Upper lobe of left lung (tissue), 6 donors: Measurements from ENCODE around the gene CCL1. TPM values are rescaled to one million over a fixed set of nuclear protein-coding genes. Genes with fewer than 3 reads are reported as not detected.

Experiments used
- ATAC-seq, 2 donors: fragments of 200-7000 bp; cut with Tn5 transposase; one replicate each; pipeline ENCODE4 v1.9.1; 2022; ENCODE audit warnings: mild to moderate bottlenecking in 2 of 2, moderate library complexity in 2 of 2; ENCODE audit not compliant: low FRiP score in 2 of 2
- DNase-seq, 2 donors: peaks; one replicate each; pipeline ENCODE4 v3.0.0-alpha.2; 2019 to 2020
- H3K27ac ChIP-seq, 4 donors: fragments of 200-600 bp; sonication (generic); one replicate each; pipeline ENCODE4 v1.5.1; 2016 to 2019
- H3K27me3 ChIP-seq, 4 donors: fragments of 200-600 bp; sonication (generic); one replicate each; pipeline ENCODE4 v1.5.1; 2017 to 2019
- H3K36me3 ChIP-seq, 4 donors: fragments of 200-600 bp; sonication (generic); one replicate each; pipeline ENCODE4 v1.5.1; 2016 to 2019
- H3K4me1 ChIP-seq, 4 donors: fragments of 200-600 bp; sonication (generic); one replicate each; pipeline ENCODE4 v1.5.1; 2018 to 2019
- H3K4me3 ChIP-seq, 4 donors: fragments of 200-600 bp; sonication (generic); one replicate each; pipeline ENCODE4 v1.5.1; 2017 to 2019; ENCODE audit warnings: mild to moderate bottlenecking in 2 of 4, moderate library complexity in 1 of 4
- H3K9me3 ChIP-seq, 4 donors: fragments of 200-600 bp; sonication (generic); one replicate each; pipeline ENCODE4 v1.5.1; 2018 to 2019
- CTCF ChIP-seq, 6 experiments: fragments of 450-650 bp in 4 of 6; fragments of 200-600 bp in 2 of 6; sonication (generic) in 2 of 6; IDR thresholded peaks; one replicate each; pipeline ENCODE4 v1.5.1; 2016 to 2019; ENCODE audit warnings: antibody characterized with exemption in 6 of 6
- EP300 ChIP-seq, 4 donors: sonication (generic); formaldehyde crosslinking; IDR thresholded peaks; one replicate each; pipeline ENCODE4 v1.5.1; 2017; ENCODE audit warnings: antibody characterized with exemption in 4 of 4, control low read depth in 2 of 4
- POLR2A ChIP-seq, 4 donors: fragments of 450-650 bp; IDR thresholded peaks; one replicate each; pipeline ENCODE4 v1.5.1; 2016 to 2017; ENCODE audit warnings: antibody characterized with exemption in 4 of 4, mild to moderate bottlenecking in 2 of 4
- POLR2AphosphoS5 ChIP-seq, 2 donors: sonication (generic); formaldehyde crosslinking; IDR thresholded peaks; one replicate each; pipeline ENCODE4 v1.5.1; 2017; ENCODE audit warnings: antibody characterized with exemption in 2 of 2
- WGBS, 2 donors: methylation state at CpG; one replicate each; pipeline ENCODE4 v1.1.5; 2017 to 2018; 5-methylcytosine and 5-hydroxymethylcytosine counted together
- total RNA-seq, 6 donors: library from RNA; depleted of rRNA in 4 of 6; stranded (reverse); fragments of >200 nt in 4 of 6; gene quantifications; one replicate each; pipeline versions ENCODE4 v1.1.0 to v1.2.1, GENCODE V29; 2016 to 2021
- donor health status: DM: no; HTN: no; CAD: no; lungs with moderate emphysema.
- donor health status: DM: no; HTN: yes; CAD: no; lungs with severe emphysema.

Gene CCL1
- total RNA-seq = not detected

GRCh38 chr17:34363183-34363661, at the start of gene CCL1:
Gene CCL1, minus strand, starts transcription at chr17:34363233. Its CDS starts 72 bp downstream, at chr17:34363161.
- Histone ChIP-seq H3K4me1 (peaks cover 0 to 6% (median 5%) of the 10 kb centered on the region in 4 donors), H3K9me3 (no peaks in the 10 kb centered on the region), H3K27me3 (no peaks in the 10 kb centered on the region), H3K27ac (no peak within 1 kb of the TSS), H3K4me3 (no peak within 1 kb of the TSS), H3K36me3 (no peaks in the 10 kb centered on the region)
- TF ChIP-seq EP300 (IDR thresholded peaks at IDR 0.05) (no peak), POLR2A (IDR thresholded peaks at IDR 0.05) (no peak), POLR2AphosphoS5 (IDR thresholded peaks at IDR 0.05) (no peak), CTCF (IDR thresholded peaks at IDR 0.05) (no peak)
- ATAC-seq (no peak), DNase-seq (no peak)
- 24 to 31% methylated on average over 5 of the region's 5 CpGs for WGBS, 2 donors

- Histone ChIP-seq H3K4me3 (no peak overlapping the region), H3K27me3 (peaks cover 0 to 7% (median 0%) of the 10 kb centered on the region in 4 donors), H3K27ac (no peak overlapping the region), H3K9me3 (no peaks in the 10 kb centered on the region), H3K4me1 (peaks cover 0 to 4% (median 0%) of the 10 kb centered on the region in 4 donors), H3K36me3 (no peaks in the 10 kb centered on the region)
- WGBS, 2 donors = 42 to 51% methylated on average over 7 of the region's 7 CpGs
- TF ChIP-seq POLR2A (IDR thresholded peaks at IDR 0.05) (no peak), POLR2AphosphoS5 (IDR thresholded peaks at IDR 0.05) (no peak), EP300 (IDR thresholded peaks at IDR 0.05) (no peak), CTCF (IDR thresholded peaks at IDR 0.05) (no peak)
- ATAC-seq = no peak
- DNase-seq = no peak
Observed at GRCh38 chr17:34412534-34412933, 49.5 kb upstream of the CCL1 start.

- H3K4me1 ChIP-seq = peaks cover 0 to 4% (median 0%) of the 10 kb centered on the region in 4 donors
- no peak for ATAC-seq
- no peak for DNase-seq
- no peak overlapping the region for H3K4me3 ChIP-seq
- 40 to 56% methylated on average over 3 to 5 of the region's 5 CpGs for WGBS, 2 donors
- H3K9me3 ChIP-seq = no peaks in the 10 kb centered on the region
- peaks cover 0 to 7% (median 0%) of the 10 kb centered on the region in 4 donors for H3K27me3 ChIP-seq
- no peak for TF ChIP-seq POLR2A (IDR thresholded peaks at IDR 0.05)
- TF ChIP-seq EP300 (IDR thresholded peaks at IDR 0.05) = no peak
- TF ChIP-seq POLR2AphosphoS5 (IDR thresholded peaks at IDR 0.05) = no peak
- no peak overlapping the region for H3K27ac ChIP-seq
- no peaks in the 10 kb centered on the region for H3K36me3 ChIP-seq
Observed at GRCh38 chr17:34411646-34412421, 48.8 kb upstream of the CCL1 start.

- Histone ChIP-seq H3K36me3 (no peaks in the 10 kb centered on the region), H3K27ac (no peak overlapping the region), H3K4me3 (no peak overlapping the region), H3K9me3 (no peaks in the 10 kb centered on the region), H3K27me3 (no peaks in the 10 kb centered on the region), H3K4me1 (peaks cover 0 to 4% (median 0%) of the 10 kb centered on the region in 4 donors)
- TF ChIP-seq EP300 (IDR thresholded peaks at IDR 0.05) = no peak
- TF ChIP-seq CTCF (IDR thresholded peaks at IDR 0.05) = no peak
- TF ChIP-seq POLR2AphosphoS5 (IDR thresholded peaks at IDR 0.05) = no peak
- no peak for TF ChIP-seq POLR2A (IDR thresholded peaks at IDR 0.05)
- ATAC-seq (no peak), DNase-seq (no peak)
- 78 to 93% methylated on average over 4 of the region's 4 CpGs for WGBS, 2 donors
Observed at GRCh38 chr17:34409352-34409751, 46.3 kb upstream of the CCL1 start.

- no peaks in the 10 kb centered on the region for H3K36me3 ChIP-seq
- peaks cover 0 to 4% (median 0%) of the 10 kb centered on the region in 4 donors for H3K4me1 ChIP-seq
- no peak overlapping the region for H3K27ac ChIP-seq
- ATAC-seq (no peak), DNase-seq (no peak)
- no peak for TF ChIP-seq EP300 (IDR thresholded peaks at IDR 0.05)
- TF ChIP-seq CTCF (IDR thresholded peaks at IDR 0.05) = no peak
- TF ChIP-seq POLR2AphosphoS5 (IDR thresholded peaks at IDR 0.05) = no peak
- TF ChIP-seq POLR2A (IDR thresholded peaks at IDR 0.05) = no peak
- H3K4me3 ChIP-seq = no peak overlapping the region
- H3K9me3 ChIP-seq = no peaks in the 10 kb centered on the region
- 54 to 69% methylated on average over 1 of the region's 1 CpG for WGBS, 2 donors
- H3K27me3 ChIP-seq = no peaks in the 10 kb centered on the region
Observed at GRCh38 chr17:34408439-34408838, 45.4 kb upstream of the CCL1 start.
